Keratinocyte (primary cell): ENCODE results near the gene DTD1.

Experiments
- CTCF ChIP-seq, 3 experiments: IDR thresholded peaks in 1 of 3; conservative IDR thresholded peaks in 1 of 3; optimal IDR thresholded peaks in 1 of 3; 2 replicates in 2 of 3; 3 replicates in 1 of 3; pipeline versions ENCODE3 to v1.5.1; 2011; ENCODE audit warnings: low read length in 3 of 3, mild to moderate bottlenecking in 3 of 3, moderate library complexity in 2 of 3, control low read depth in 1 of 3, inconsistent platforms in 1 of 3; ENCODE audit not compliant: insufficient read depth in 2 of 3; ENCODE audit errors: extremely low read depth in 1 of 3
- EZH2 ChIP-seq: IDR thresholded peaks from one replicate; pipeline ENCODE4 v1.6.1; 2012; ENCODE audit warnings: inconsistent platforms, mild to moderate bottlenecking, low read length, moderate library complexity

GRCh38 chr20:18775633-18776032 lies 187.8 kb downstream of the DTD1 start:
- no peak for TF ChIP-seq CTCF (optimal IDR thresholded peaks at IDR 0.05 in 1 of 3, IDR thresholded peaks at IDR 0.05 in 1 of 3, conservative IDR thresholded peaks at IDR 0.05 in 1 of 3; ENCODE audit: extremely low read depth in 1 of 3, insufficient read depth in 2 of 3, low read length in 3 of 3)
- TF ChIP-seq EZH2, result no peak
